SW480 (cell line): ENCODE measurements around the gene C13orf46.
"Not testable (repeated sequence)": the region's sequence is repeated elsewhere in the genome, so short reads cannot be mapped to it uniquely, and the experiment has no call there.

Experiments used
- DNase-seq: peaks from one replicate; pipeline ENCODE4 v3.0.0-alpha.2; 2016; ENCODE audit warnings: low spot score

Gene C13orf46

GRCh38 chr13:113991676-113992179 is 17.9 kb upstream of the C13orf46 start:
- DNase-seq = no peak

GRCh38 chr13:113991191-113991669 is 17.4 kb upstream of the C13orf46 start:
- DNase-seq = no peak

- no peak for DNase-seq
Measured at GRCh38 chr13:113990321-113990837, 16.5 kb upstream of the C13orf46 start.

DNA sequence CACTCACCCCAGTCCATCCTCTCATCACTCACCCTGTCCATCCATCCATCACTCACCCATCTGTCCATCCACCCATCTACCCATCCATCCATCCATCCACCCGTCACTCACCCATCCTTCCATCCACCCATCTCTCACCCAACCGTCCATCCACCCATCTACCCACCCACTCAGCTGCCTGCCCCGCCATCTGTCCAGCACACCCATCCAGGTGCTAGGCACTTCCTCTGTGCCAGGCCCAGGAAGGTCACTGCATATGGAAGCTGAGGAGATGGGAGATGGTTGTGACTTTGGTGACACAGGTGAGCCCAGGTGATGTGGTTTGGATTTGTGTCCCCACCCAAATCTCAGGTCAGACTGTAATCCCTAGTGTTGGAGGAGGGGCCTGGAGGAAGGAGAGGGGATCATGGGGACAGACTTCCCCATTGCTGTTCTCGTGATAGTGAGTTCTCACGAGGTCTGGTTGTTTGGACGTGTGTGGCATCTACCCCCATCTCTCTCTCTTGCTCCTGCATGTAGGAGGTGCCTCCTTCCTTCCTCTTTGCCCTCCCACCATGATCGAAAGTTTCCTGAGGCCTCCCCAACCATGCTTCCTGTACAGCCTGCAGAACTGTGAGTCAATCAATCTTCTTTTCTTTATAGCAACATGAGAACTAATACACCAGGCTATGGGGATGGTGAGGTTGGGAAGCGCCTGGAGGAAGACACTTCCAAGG is 15.9 kb upstream of the C13orf46 start:
- no peak for DNase-seq

DNA sequence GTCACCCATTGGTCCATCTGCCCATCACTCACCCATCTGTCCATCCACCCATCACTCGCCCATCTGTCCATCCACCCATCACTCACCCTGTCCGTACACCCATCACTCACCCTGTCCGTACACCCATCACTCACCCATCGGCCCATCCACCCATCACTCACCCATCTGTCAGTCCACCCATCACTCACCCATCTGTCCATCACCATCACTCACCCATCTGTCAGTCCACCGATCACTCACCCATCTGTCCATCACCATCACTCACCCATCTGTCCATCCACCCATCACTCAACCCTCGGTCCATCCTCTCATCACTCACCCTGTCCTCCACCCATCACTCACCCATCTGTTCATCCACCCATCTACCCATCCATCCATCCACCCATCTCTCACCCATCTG is 15.0 kb upstream of the C13orf46 start:
- DNase-seq = not testable (repeated sequence)

DNA sequence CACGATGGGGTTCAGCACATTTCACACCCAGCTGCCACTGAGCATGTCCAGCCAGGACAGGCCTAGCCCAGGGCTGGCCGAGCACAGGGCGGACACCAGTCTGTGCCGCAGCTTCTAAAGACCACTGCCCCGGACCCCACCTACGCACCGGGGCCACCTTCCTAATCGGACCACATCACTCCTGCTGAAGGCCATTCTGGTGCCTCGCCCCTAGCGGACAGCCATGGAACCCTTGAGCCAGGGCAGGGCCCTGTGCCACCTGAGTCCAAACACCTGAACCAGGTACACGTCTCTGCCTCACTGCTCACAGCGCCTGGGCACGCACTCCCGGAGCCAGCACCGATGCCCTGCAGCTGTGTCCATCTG is 8.4 kb upstream of the C13orf46 start:
- no peak for DNase-seq

DNA sequence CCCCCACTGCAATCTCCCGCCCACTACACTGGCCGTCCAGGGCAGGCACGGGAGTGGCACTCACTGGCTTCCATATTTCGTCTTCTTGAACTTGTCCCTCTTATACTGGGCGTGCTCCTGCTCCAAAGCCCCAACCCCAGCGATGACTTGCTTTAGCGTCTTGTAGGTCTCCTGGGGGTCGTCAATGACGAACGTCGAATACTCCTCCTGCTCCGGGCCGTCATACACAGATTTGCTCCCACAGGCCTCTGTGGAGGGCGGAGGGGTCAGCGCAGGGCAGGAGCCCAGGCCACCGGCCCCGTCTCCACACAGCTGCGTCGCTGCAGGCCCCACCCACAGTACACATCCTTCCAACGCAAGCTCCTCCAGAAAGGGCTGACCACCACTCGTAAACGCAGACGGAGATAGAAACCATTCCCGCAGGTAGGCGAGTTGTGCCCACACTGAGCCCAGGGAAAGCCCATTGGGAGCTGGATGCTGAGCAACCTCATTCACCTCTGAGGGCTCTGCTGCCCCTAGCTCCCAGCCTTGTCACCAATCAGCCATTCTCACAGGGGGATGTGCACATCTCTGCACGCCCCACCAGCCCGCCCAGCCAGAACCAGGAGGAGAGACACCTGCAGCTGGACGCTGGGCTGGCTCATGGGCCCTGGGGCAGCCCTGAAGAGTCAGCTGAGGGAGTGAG is 7.9 kb upstream of the C13orf46 start:
- no peak for DNase-seq

- peak; percentile 53 for DNase-seq
Measured at GRCh38 chr13:113981194-113981605, 7.3 kb upstream of the C13orf46 start.

DNA sequence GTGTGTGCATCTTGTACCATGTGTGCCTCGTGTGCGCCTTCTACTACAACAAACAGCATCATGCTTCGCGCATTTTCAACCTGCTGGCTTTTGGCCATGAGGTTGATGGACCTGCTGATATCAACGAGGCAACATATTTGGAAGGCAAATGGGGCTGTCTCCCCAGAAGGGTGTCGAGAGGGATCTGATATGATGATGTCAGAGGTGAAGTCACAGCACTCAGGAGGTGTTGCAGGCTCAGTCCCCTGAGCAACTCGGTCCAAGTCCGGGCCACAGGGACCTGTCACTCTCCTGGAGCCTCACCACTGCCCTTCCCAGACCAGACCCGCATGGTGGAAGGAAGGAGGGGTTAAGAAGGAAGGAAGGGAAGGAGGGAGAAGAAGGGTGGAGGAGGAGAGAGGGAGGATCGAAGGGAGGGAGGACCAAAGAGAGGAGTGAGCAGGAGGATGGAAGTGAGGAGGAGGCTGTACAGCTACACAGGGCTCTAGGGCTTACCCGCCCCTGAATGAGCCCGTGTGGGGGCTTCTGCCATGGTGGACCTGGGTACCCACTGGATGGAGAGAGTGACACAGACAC is 6.7 kb upstream of the C13orf46 start:
- no peak for DNase-seq

- no peak for DNase-seq
Measured at GRCh38 chr13:113979791-113980471, 6.1 kb upstream of the C13orf46 start.

GRCh38 chr13:113978741-113979481 is 5.0 kb upstream of the C13orf46 start:
- no peak for DNase-seq

DNA sequence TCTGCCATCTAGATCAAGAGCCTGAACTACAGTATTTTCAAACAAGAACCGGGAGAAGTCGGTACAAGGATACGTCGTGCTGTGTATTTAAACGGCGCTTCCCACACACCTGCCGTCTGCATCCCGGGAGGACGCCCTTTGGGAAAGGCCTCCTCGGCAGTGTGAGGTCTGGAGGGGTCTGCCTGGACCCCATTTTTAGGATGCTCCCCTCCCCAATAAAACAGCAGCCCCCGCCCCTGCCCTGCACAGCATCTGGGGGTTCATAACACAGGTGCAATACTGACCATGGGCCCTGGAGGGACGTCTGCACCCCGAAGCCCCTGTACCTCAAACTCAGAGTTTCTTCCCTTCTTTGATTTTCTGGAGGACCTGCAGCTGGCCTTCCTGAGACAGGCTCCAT is 4.1 kb upstream of the C13orf46 start:
- no peak for DNase-seq

GRCh38 chr13:113976711-113977684 is 3.1 kb upstream of the C13orf46 start:
- DNase-seq = peak; percentile 43

DNA sequence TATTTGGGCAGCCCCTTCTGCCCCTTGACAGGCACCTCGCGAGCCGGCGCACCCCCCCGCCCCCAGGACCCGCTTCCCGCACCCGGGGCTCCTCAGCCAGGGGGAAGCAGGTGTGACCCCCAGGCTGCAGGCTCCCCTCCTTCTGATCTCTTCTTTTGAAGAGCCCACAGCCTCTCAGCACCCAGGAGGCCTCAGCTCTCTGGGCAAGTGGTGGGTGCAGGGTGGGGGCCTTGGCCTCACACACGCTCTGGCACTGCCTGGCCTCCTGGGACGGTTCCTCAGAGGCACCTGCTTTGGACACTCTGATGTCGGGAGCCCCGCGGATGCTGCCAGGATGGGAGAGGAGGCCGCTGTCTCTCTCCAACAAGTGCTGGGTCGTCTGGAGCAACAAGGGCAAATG is 1.5 kb upstream of the C13orf46 start:
- DNase-seq = no peak

DNA sequence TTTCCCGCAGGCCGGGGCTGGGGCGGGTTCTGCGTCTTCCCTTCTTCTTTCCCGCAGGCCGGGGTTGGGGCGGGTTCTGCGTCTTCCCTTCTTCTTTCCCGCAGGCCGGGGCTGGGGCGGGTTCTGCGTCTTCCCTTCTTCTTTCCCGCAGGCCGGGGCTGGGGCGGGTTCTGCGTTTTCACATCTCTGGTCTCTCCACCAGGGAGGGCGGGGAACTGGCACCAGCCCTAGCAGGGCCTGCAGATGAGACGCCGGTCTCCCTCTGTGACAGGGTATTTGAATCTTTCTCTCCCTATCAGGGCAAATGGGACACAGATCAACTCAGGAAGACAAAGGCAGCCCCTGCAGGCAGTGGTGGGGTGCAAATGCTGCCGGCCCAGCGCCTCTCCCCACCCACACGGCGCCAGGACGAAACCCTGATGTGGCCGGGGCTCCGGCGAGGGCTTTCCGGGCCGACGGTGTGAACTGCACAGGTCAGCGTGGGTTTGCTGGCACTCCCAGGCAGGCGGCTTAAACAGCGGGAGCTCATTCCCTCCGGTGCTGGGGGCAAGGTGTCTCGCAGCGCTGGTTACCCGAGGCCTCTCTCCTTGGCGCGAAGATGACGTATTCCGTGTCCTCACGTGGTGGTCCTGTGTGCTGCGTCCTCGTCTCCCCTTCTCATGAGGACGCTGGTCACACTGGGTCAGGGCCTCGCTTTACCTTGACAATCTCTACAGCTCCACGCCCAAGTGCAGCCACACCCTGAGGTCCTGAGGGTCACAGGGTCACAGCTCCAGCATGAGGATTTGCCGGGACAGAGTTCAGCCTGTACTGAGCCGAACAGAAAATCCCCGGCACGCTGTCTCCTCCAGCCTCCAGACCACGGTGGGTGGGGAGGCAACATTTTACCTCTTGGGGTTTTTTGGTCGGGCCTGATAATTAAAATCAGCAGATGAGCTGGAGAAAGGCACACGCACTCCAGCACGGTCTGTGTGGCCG is 717 bp upstream of the C13orf46 start:
- DNase-seq = no peak

GRCh38 chr13:113972451-113973217 is 1.2 kb downstream of the C13orf46 start:
- DNase-seq = no peak

- no peak for DNase-seq
Measured at GRCh38 chr13:113971471-113972231, 2.2 kb downstream of the C13orf46 start.
